NB4 (cell line): ENCODE results near the gene SH3D19.

Experiments used
- DNase-seq: peaks from one replicate; pipeline ENCODE4 v3.0.0; 2010; ENCODE audit warnings: low read depth
- H3K4me3 ChIP-seq: one replicate; pipeline ENCODE4 v1.5.1; 2011; ENCODE audit warnings: mild to moderate bottlenecking, low read depth, low read length, moderate library complexity
- MYC ChIP-seq: IDR thresholded peaks from 2 replicates; pipeline ENCODE4 v1.6.1; 2011; ENCODE audit warnings: low read depth, low read length
- POLR2A ChIP-seq: IDR thresholded peaks from 2 replicates; pipeline ENCODE4 v1.6.1; 2011; ENCODE audit warnings: mild to moderate bottlenecking; ENCODE audit not compliant: insufficient read length; ENCODE audit errors: extremely low read depth
- TF ChIP-seq, protein P1 (sequence below): IDR thresholded peaks from one replicate; pipeline ENCODE4 v1.5.1; 2012; ENCODE audit warnings: low read depth, low read length
- TF ChIP-seq, protein P2 (sequence below): IDR thresholded peaks from 2 replicates; pipeline ENCODE4 v1.6.1; 2011; ENCODE audit warnings: low read depth, low read length

SH3D19 gene

DNA sequence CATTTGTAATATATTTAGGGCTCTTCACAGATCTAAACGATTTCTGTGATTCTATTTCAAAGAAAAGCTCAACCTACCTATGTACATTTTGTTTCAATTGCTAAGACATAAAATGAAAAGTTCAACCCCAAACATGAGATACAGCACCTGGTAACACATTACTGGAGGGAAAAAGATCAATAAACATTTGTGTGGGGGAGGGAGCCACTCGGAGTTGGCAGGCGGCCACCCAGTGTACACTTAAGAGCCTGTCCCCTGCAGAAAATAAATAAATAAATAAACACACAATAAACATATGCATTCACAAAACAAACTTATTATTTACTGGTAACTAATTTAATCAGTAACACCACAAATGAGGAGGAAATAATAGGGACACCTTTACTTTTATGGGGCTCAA, 29.2 kb downstream of the SH3D19 start:
- no peak for TF ChIP-seq POLR2A
- TF ChIP-seq, protein P1, sequence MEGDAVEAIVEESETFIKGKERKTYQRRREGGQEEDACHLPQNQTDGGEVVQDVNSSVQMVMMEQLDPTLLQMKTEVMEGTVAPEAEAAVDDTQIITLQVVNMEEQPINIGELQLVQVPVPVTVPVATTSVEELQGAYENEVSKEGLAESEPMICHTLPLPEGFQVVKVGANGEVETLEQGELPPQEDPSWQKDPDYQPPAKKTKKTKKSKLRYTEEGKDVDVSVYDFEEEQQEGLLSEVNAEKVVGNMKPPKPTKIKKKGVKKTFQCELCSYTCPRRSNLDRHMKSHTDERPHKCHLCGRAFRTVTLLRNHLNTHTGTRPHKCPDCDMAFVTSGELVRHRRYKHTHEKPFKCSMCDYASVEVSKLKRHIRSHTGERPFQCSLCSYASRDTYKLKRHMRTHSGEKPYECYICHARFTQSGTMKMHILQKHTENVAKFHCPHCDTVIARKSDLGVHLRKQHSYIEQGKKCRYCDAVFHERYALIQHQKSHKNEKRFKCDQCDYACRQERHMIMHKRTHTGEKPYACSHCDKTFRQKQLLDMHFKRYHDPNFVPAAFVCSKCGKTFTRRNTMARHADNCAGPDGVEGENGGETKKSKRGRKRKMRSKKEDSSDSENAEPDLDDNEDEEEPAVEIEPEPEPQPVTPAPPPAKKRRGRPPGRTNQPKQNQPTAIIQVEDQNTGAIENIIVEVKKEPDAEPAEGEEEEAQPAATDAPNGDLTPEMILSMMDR, result no peak
- TF ChIP-seq, protein P2, sequence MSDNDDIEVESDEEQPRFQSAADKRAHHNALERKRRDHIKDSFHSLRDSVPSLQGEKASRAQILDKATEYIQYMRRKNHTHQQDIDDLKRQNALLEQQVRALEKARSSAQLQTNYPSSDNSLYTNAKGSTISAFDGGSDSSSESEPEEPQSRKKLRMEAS, result no peak
- no peak for TF ChIP-seq MYC
- H3K4me3 ChIP-seq, result no peak overlapping the region
- DNase-seq, result no peak

DNA sequence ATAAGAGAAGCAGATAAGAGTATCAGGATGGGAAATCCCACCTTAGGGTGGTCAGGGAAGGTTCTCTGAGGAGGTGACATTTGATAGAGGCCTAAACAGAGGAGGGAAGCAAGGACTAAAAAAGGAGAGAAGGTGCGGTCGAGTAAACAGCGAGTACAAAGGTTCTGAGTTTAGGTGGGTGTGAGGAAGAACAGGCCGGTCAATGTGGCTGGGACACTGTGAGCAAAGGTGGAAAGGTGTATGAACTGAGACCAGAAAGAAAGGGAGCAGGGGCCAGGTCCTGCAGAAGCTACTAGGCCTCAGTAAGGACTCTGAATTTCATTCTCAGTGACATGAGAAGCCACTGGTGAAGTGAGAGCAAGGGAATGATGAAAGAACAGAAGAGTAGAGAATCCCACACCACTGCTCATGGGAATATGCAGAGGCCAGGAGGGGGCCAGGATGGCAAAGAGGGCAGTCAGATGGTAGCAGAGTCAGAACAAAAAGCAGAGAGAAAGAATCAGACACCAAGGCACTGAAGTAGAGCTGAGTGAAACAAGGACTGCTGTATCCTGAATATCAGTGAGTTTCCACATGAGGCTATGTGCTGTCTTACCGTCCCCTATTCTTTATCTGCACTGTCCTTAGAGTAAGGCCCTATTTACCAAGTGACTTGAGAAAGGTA, 30.4 kb downstream of the SH3D19 start:
- no peak overlapping the region for H3K4me3 ChIP-seq
- TF ChIP-seq, protein P2, result no peak
- TF ChIP-seq POLR2A, result no peak
- TF ChIP-seq MYC, result no peak
- TF ChIP-seq, protein P1, result no peak
- no peak for DNase-seq

DNA sequence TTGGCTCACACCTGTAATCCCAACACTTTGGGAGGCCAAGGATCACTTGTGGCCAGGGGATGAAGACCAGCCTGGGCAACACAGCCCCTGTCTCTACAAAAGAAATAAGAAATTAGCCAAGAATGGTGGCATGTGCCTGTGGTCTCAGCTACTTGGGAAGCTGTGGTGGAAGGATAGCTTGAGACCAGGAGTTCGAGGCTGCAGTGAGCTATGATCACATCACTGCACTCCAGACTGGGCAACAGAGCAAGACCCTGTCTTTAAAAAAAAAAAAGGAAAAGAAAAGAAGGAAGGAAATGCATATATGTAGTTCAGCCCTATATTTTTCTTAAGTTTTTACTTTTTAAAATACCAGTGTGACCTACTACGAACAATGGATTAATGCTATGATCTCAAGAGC, 33.4 kb downstream of the SH3D19 start:
- no peak for DNase-seq
- H3K4me3 ChIP-seq, result no peak overlapping the region
- TF ChIP-seq MYC (no peak), POLR2A (no peak)
- TF ChIP-seq, protein P2, result no peak
- TF ChIP-seq, protein P1, result no peak

DNA sequence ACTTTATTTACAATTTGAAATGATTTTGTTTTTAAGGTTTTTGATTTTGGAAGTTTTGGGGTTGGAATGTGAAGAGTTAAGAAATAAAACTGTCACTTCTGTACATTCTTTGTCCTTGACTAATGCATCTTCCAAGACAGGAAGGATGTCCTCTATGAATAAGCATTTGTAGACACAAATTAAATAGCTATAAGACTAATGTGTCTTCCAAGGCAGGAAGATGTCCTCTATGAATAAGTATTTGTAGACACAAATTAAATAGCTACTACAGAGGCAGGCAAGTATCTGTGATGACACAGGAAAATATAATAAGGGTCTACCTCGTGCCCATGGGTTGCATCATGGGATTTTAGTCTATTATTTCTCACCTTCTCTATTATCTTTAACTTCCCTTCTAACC, 33.9 kb downstream of the SH3D19 start:
- DNase-seq, result no peak
- H3K4me3 ChIP-seq, result no peak overlapping the region
- TF ChIP-seq, protein P2, result no peak
- TF ChIP-seq, protein P1, result no peak
- TF ChIP-seq POLR2A (no peak), MYC (no peak)

DNA sequence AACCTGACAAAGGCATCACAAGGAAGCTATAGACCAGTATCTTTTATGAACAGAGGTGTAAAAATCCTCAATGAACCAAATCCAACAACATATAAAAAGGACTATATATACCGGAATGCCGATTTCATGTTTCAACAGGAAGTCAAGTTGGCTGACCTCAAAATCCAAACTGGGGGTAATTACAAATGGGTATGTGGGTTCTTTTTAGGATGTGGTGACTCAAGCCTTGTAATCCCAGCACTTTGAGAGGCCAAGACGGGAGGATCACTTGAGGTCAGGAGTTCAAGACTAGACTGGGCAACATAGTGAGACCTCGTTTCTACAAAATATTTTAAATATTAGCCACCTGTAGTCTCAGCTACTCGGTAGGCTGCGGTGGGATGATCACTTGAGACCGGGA, 38.0 kb downstream of the SH3D19 start:
- no peak overlapping the region for H3K4me3 ChIP-seq
- no peak for DNase-seq
- TF ChIP-seq MYC (no peak), POLR2A (no peak)
- TF ChIP-seq, protein P2, result no peak
- TF ChIP-seq, protein P1, result no peak
